Endothelial cell of umbilical vein (primary cell): ENCODE results near the gene SPDYE6. TPM values are rescaled to one million over a fixed set of nuclear protein-coding genes. Genes with fewer than 3 reads are reported as not detected.

Experiments used
- BruUV-seq: library from RNA; stranded (reverse); fragments of 400-500 nt; replicated peaks from 2 replicates; lab custom pipeline; 2021; lab: Mats Ljungman, UMichigan
- CTCF ChIA-PET: fragments of 300-600, 350-600 bp; sonication (Branson Sonifier 250); formaldehyde crosslinking; loops from one replicate; lab custom pipeline; 2021; ENCODE audit warnings: antibody characterized with exemption, inconsistent platforms; lab: Charles Lee
- POLR2A ChIA-PET: fragments of 300-600, 350-600 bp; sonication (Branson Sonifier 250); formaldehyde crosslinking; loops from one replicate; lab custom pipeline; 2021; ENCODE audit warnings: antibody characterized with exemption, inconsistent platforms; lab: Charles Lee
- DNase-seq: peaks from one replicate; pipeline ENCODE4 v3.0.0-alpha.2; 2011; ENCODE audit warnings: low read depth, low spot score
- FAIRE-seq: peaks from 2 replicates; lab custom pipeline; 2011; peaks lifted over from hg19 to GRCh38; lab: Jason Lieb, UNC
- H2AFZ ChIP-seq: 2 replicates; pipeline ENCODE4 v1.6.0; 2012; ENCODE audit warnings: low read depth, low read length, control low read depth, inconsistent platforms
- H3K27ac ChIP-seq: 2 replicates; pipeline ENCODE4 v1.5.1; 2011; ENCODE audit warnings: low read depth, mild to moderate bottlenecking, control low read depth, low read length, moderate library complexity; ENCODE audit not compliant: insufficient read depth
- H3K27me3 ChIP-seq, 2 experiments: 2 replicates each; pipeline versions ENCODE4 v1.6.0 to v1.6.1; 2011; ENCODE audit warnings: low read length in 2 of 2, mixed read lengths in 1 of 2; ENCODE audit not compliant: control insufficient read depth in 2 of 2, insufficient read depth in 2 of 2
- H3K36me3 ChIP-seq, 2 experiments: 2 replicates in 1 of 2; 3 replicates in 1 of 2; pipeline ENCODE4 v1.5.1; 2011; ENCODE audit warnings: low read length in 2 of 2, mild to moderate bottlenecking in 1 of 2, moderate library complexity in 1 of 2; ENCODE audit not compliant: control insufficient read depth in 2 of 2, insufficient read depth in 2 of 2; ENCODE audit errors: extremely low read depth in 1 of 2
- H3K4me1 ChIP-seq: 3 replicates; pipeline ENCODE4 v1.5.1; 2011; ENCODE audit warnings: mild to moderate bottlenecking, low read length; ENCODE audit not compliant: control insufficient read depth, insufficient read depth; ENCODE audit errors: extremely low read depth
- H3K4me2 ChIP-seq: 2 replicates; pipeline ENCODE4 v1.6.1; 2011; ENCODE audit warnings: low read length, control low read depth, mixed read lengths; ENCODE audit not compliant: insufficient read depth
- H3K4me3 ChIP-seq, 3 experiments: fragments of 200-600 bp in 1 of 3; sonication (generic), shearing (Covaris generic) in 1 of 3; replicated peaks in 1 of 3; 2 replicates each; pipeline ENCODE4 v1.5.1; 2011 to 2016; ENCODE audit warnings: control low read depth in 3 of 3, low read length in 3 of 3, mild to moderate bottlenecking in 2 of 3, inconsistent platforms in 1 of 3, low read depth in 1 of 3, moderate library complexity in 1 of 3; ENCODE audit not compliant: insufficient read depth in 1 of 3
- H3K79me2 ChIP-seq: 2 replicates; pipeline ENCODE4 v1.6.0; 2012; ENCODE audit warnings: low read length, inconsistent platforms; ENCODE audit not compliant: control insufficient read depth, insufficient read depth
- H3K9ac ChIP-seq: replicated peaks from 2 replicates; pipeline ENCODE3; 2011; ENCODE audit warnings: low read length, control low read depth; ENCODE audit not compliant: insufficient read depth; ENCODE audit errors: extremely low read depth
- H3K9me1 ChIP-seq: replicated peaks from 3 replicates; pipeline ENCODE4 v1.6.0; 2011; ENCODE audit warnings: mild to moderate bottlenecking, low read length; ENCODE audit not compliant: control insufficient read depth, insufficient read depth; ENCODE audit errors: extremely low read depth
- H3K9me3 ChIP-seq: replicated peaks from 2 replicates; pipeline ENCODE4 v1.5.1; 2012; ENCODE audit warnings: low read length, inconsistent platforms; ENCODE audit not compliant: control insufficient read depth, insufficient read depth
- H4K20me1 ChIP-seq: replicated peaks from 2 replicates; pipeline ENCODE3; 2011; ENCODE audit warnings: mild to moderate bottlenecking, low read length; ENCODE audit not compliant: control insufficient read depth, insufficient read depth; ENCODE audit errors: extremely low read depth
- CTCF ChIP-seq, 2 donors: IDR thresholded peaks; 1 replicate in 1 of 2; 2 replicates in 1 of 2; pipeline ENCODE4 v1.5.1; 2011; ENCODE audit warnings: low read length in 2 of 2, mild to moderate bottlenecking in 2 of 2, moderate library complexity in 2 of 2, control low read depth in 1 of 2, inconsistent platforms in 1 of 2, low read depth in 1 of 2; ENCODE audit not compliant: insufficient read depth in 1 of 2; ENCODE audit errors: extremely low read depth in 1 of 2
- EZH2 ChIP-seq: IDR thresholded peaks from 2 replicates; pipeline ENCODE4 v1.6.1; 2012; ENCODE audit warnings: borderline replicate concordance, low read depth, mild to moderate bottlenecking, moderate library complexity, low read length, inconsistent platforms; ENCODE audit not compliant: severe bottlenecking
- FOS ChIP-seq: IDR thresholded peaks from 2 replicates; pipeline ENCODE4 v1.6.1; 2011; ENCODE audit warnings: mild to moderate bottlenecking, low read length, moderate library complexity, borderline replicate concordance; ENCODE audit not compliant: insufficient read depth
- GATA2 ChIP-seq: IDR thresholded peaks from 2 replicates; pipeline ENCODE4 v1.7.0; 2011; ENCODE audit warnings: low read depth, mild to moderate bottlenecking, moderate library complexity, mixed read lengths, low read length; ENCODE audit not compliant: insufficient read length, insufficient read depth
- JUN ChIP-seq: IDR thresholded peaks from 2 replicates; pipeline ENCODE4 v1.6.1; 2011; ENCODE audit warnings: borderline replicate concordance, low read depth; ENCODE audit not compliant: insufficient read length, insufficient read depth
- MAX ChIP-seq: IDR thresholded peaks from 2 replicates; pipeline ENCODE4 v1.6.1; 2011; ENCODE audit not compliant: insufficient read depth, insufficient read length
- MYC ChIP-seq: IDR thresholded peaks from one replicate; pipeline ENCODE4 v1.6.1; 2011; ENCODE audit warnings: mild to moderate bottlenecking, low read depth, low read length
- POLR2A ChIP-seq: IDR thresholded peaks from 2 replicates; pipeline ENCODE4 v1.6.1; 2012; ENCODE audit warnings: low read depth, mild to moderate bottlenecking, control low read depth, low read length
- POLR2AphosphoS5 ChIP-seq: IDR thresholded peaks from 2 replicates; pipeline ENCODE4 v1.6.1; 2012; ENCODE audit warnings: low read depth, mild to moderate bottlenecking, control low read depth, low read length, moderate library complexity; ENCODE audit not compliant: insufficient read depth
- dilution Hi-C: fragments of 300-500 bp; cut with MboI; formaldehyde crosslinking; loops from one replicate; pipeline ENCODE4 v1.15.0; 2019; ENCODE audit warnings: low sequenced_read_pairs; ENCODE audit not compliant: extremely low pct_ligation_motif_present
- intact Hi-C: fragments of 100-400 bp; cut with micrococcal nuclease; formaldehyde crosslinking; loops from one replicate; pipeline ENCODE4 v1.10.0; 2022
- polyA plus RNA-seq, 4 experiments: library from polyadenylated mRNA; depleted of rRNA in 3 of 4; stranded (reverse) in 3 of 4; unstranded in 1 of 4; fragments of >200 nt; gene quantifications; 2 replicates each; pipeline versions ENCODE4 v1.2.1 to v1.2.3, GENCODE V29; 2011 to 2012; ENCODE audit warnings: missing spikeins in 1 of 4
- total RNA-seq: library from RNA; stranded (reverse); gene quantifications from 2 replicates; pipeline ENCODE4 v1.2.3, GENCODE V29; 2021

SPDYE6 gene
- total and polyA plus RNA-seq, 2 donors (not counting 3 experiments of a cell fraction or from before 2014, with no cell fraction given): not detected

GRCh38 chr7:102296514-102296913 is 59.7 kb downstream of the SPDYE6 start:
- H3K4me3 ChIP-seq: no peak overlapping the region
- H3K9me3 ChIP-seq: no peaks in the 10 kb centered on the region
- H3K9ac ChIP-seq: no peak overlapping the region
- no peaks in the 10 kb centered on the region for H3K9me1 ChIP-seq
- H3K27me3 ChIP-seq: peaks cover 8 to 11% of the 10 kb centered on the region in 2 experiments
- TF ChIP-seq MYC (no peak), POLR2A (no peak), GATA2 (no peak), JUN (no peak), FOS (no peak), CTCF (IDR thresholded peaks at IDR 0.05; ENCODE audit: extremely low read depth in 1 of 2, insufficient read depth in 1 of 2, low read depth in 1 of 2, low read length in 2 of 2) (no peak), MAX (no peak), POLR2AphosphoS5 (no peak), EZH2 (no peak)
- no peaks in the 10 kb centered on the region for H3K36me3 ChIP-seq
- H3K79me2 ChIP-seq: no peaks in the 10 kb centered on the region
- POLR2A ChIA-PET: no interaction called here
- intact Hi-C loops: no loop called here
- FAIRE-seq: no peak
- H2AFZ ChIP-seq: no peak overlapping the region
- H3K4me1 ChIP-seq: no peaks in the 10 kb centered on the region
- CTCF ChIA-PET: interaction anchor here (0.9 kb wide), 1 partner anchor 21 kb away, joined by 3 read pairs; no protein-coding TSS in a partner anchor
- H3K4me2 ChIP-seq: no peak overlapping the region
- dilution Hi-C loops: no loop called here
- no TSS peak for BruUV-seq
- no peak for DNase-seq
- no peak overlapping the region for H3K27ac ChIP-seq
- H4K20me1 ChIP-seq: no peaks in the 10 kb centered on the region
